NT2/D1 (cell line): ENCODE data around the gene PCDHGB2.
"Not testable (repeated sequence)": the region's sequence is repeated elsewhere in the genome, so short reads cannot be mapped to it uniquely, and the experiment has no call there.

Experiments
- DNase-seq: peaks from one replicate; pipeline ENCODE4 v3.0.0-alpha.2; 2011; ENCODE audit warnings: low read depth, low spot score
- H3K27me3 ChIP-seq: 2 replicates; pipeline ENCODE4 v1.6.0; 2011; ENCODE audit warnings: mild to moderate bottlenecking; ENCODE audit not compliant: insufficient read length, insufficient read depth
- H3K36me3 ChIP-seq: 2 replicates; pipeline ENCODE4 v1.6.1; 2011; ENCODE audit warnings: mild to moderate bottlenecking, low read length, mixed read lengths; ENCODE audit not compliant: insufficient read depth, insufficient read length
- H3K4me1 ChIP-seq: 2 replicates; pipeline ENCODE4 v1.5.1; 2011; ENCODE audit not compliant: insufficient read depth, insufficient read length
- H3K4me3 ChIP-seq: 2 replicates; pipeline ENCODE4 v1.5.1; 2011; ENCODE audit warnings: low read depth; ENCODE audit not compliant: insufficient read length
- H3K9ac ChIP-seq: 2 replicates; pipeline ENCODE4 v1.6.0; 2011; ENCODE audit warnings: low read depth; ENCODE audit not compliant: insufficient read length
- H3K9me3 ChIP-seq: 2 replicates; pipeline ENCODE4 v1.5.1; 2011; ENCODE audit warnings: mild to moderate bottlenecking, low read length; ENCODE audit not compliant: insufficient read depth
- SUZ12 ChIP-seq: IDR thresholded peaks from 2 replicates; pipeline ENCODE4 v1.6.1; 2011; ENCODE audit not compliant: insufficient read length, insufficient read depth; ENCODE audit errors: extremely low read depth
- YY1 ChIP-seq: IDR thresholded peaks from 2 replicates; pipeline ENCODE4 v1.6.1; 2011; ENCODE audit not compliant: insufficient read length, insufficient read depth
- ZNF274 ChIP-seq: IDR thresholded peaks from 2 replicates; pipeline ENCODE4 v1.6.1; 2011; ENCODE audit warnings: mild to moderate bottlenecking, low read depth, low read length

Gene PCDHGB2

DNA sequence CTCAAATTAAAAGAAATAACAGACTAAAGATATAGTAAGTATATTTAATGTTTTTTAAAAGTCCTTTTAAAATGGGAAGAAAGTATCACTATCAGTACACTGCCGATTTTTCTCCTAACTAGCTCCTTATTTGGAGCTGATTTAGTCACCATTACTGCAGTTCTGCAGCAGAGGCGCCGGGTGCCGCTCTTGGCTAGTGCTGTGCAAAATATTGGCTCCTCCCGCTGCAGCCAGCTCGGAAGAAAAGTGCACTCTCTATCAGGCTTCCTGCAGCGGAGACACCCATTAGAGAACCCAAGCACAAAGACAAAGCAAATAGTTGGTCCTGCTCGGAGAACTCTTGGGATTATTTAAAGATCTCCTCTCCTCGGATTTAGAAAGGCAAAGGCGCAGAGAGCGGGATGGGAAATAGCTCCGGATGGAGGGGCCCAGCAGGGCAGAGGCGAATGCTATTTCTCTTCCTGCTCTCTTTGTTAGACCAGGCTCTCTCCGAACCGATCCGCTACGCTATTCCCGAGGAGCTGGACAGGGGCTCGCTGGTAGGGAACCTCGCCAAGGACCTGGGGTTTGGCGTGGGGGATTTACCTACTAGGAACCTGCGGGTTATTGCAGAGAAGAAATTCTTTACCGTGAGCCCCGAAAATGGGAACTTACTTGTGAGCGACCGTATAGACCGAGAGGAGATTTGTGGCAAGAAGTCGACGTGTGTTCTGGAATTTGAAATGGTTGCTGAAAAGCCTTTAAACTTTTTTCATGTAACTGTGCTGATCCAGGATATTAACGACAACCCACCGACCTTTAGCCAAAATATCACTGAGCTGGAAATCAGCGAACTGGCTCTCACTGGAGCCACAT lies 10.4 kb downstream of the PCDHGB2 start, which contains the start of gene PCDHGB3:
TSS of gene PCDHGB3 (plus strand) at position 249 of the 855 bp plus-strand sequence. CDS start at position 402, 153 bp downstream.
- no peaks in the 10 kb centered on the region for H3K4me1 ChIP-seq
- H3K27me3 ChIP-seq: no peaks in the 10 kb centered on the region
- H3K9ac ChIP-seq: no peak within 1 kb of the TSS
- TF ChIP-seq SUZ12: no peak
- TF ChIP-seq YY1: no peak
- TF ChIP-seq ZNF274: no peak
- H3K36me3 ChIP-seq: no peaks in the 10 kb centered on the region
- DNase-seq: no peak
- no peak within 1 kb of the TSS for H3K4me3 ChIP-seq
- H3K9me3 ChIP-seq: peaks cover 30% of the 10 kb centered on the region; the same call in 1 of the 2 replicates

GRCh38 chr5:141371572-141372475 lies 12.0 kb downstream of the PCDHGB2 start:
- H3K27me3 ChIP-seq: no peaks in the 10 kb centered on the region
- H3K9ac ChIP-seq: no peak overlapping the region
- TF ChIP-seq ZNF274: no peak
- TF ChIP-seq YY1: no peak
- TF ChIP-seq SUZ12: no peak
- no peak for DNase-seq
- H3K9me3 ChIP-seq: peaks cover 17% of the 10 kb centered on the region; the same call in 1 of the 2 replicates
- H3K36me3 ChIP-seq: no peaks in the 10 kb centered on the region
- H3K4me3 ChIP-seq: no peak overlapping the region
- H3K4me1 ChIP-seq: no peaks in the 10 kb centered on the region

DNA sequence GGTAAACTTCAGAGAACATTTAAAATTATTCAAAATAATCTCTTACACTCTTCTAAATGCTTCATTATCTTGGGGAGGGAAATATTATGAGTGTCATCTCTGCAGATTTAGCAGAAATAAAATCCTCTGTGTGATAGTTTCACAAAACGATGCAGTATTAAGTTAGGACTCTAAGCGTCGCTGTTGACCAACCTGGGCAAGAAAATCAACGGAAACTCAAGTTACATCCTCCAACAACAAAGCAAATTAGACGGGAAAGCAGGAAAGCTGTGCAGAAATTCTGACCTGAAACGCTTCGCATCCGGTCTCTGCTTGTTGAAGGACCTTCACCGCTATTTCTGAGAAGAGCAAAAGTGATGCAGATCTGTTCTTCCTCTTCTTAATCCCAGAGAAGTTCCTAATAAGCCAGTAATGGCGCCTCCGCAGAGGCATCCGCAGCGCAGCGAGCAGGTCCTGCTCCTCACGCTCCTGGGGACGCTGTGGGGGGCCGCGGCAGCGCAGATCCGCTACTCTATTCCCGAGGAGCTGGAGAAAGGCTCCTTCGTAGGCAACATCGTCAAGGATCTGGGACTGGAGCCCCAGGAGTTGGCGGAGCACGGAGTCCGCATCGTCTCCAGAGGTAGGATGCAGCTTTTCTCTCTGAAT lies 14.0 kb downstream of the PCDHGB2 start, which contains the start of gene PCDHGA6:
TSS of gene PCDHGA6 (plus strand) at position 219 of the 645 bp plus-strand sequence. CDS start at position 412, 193 bp downstream.
- Histone ChIP-seq H3K4me1 (no peaks in the 10 kb centered on the region), H3K36me3 (no peaks in the 10 kb centered on the region), H3K27me3 (no peaks in the 10 kb centered on the region), H3K9ac (no peak within 1 kb of the TSS), H3K9me3 (peaks cover 17% of the 10 kb centered on the region; the same call in 1 of the 2 replicates), H3K4me3 (no peak within 1 kb of the TSS)
- no peak for DNase-seq
- no peak for TF ChIP-seq SUZ12
- TF ChIP-seq YY1: no peak
- no peak for TF ChIP-seq ZNF274

DNA sequence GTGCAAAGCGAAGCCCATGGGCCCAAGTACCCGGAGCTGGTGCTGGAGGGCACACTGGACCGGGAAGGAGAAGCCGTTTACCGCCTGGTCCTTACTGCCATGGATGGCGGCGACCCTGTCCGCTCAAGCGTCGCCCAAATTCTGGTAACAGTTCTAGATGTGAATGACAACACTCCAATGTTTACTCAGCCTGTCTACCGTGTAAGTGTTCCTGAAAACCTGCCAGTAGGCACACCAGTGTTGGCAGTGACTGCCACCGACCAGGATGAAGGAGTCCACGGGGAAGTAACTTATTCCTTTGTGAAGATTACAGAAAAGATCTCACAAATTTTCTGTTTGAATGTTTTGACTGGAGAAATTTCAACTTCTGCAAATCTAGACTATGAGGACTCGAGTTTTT lies 14.8 kb downstream of the PCDHGB2 start:
- H3K4me1 ChIP-seq: no peaks in the 10 kb centered on the region
- TF ChIP-seq ZNF274: no peak
- TF ChIP-seq SUZ12: no peak
- no peak for TF ChIP-seq YY1
- no peaks in the 10 kb centered on the region for H3K36me3 ChIP-seq
- peaks cover 17% of the 10 kb centered on the region; the same call in 1 of the 2 replicates for H3K9me3 ChIP-seq
- no peak overlapping the region for H3K9ac ChIP-seq
- DNase-seq: no peak
- H3K4me3 ChIP-seq: no peak overlapping the region
- H3K27me3 ChIP-seq: no peaks in the 10 kb centered on the region

DNA sequence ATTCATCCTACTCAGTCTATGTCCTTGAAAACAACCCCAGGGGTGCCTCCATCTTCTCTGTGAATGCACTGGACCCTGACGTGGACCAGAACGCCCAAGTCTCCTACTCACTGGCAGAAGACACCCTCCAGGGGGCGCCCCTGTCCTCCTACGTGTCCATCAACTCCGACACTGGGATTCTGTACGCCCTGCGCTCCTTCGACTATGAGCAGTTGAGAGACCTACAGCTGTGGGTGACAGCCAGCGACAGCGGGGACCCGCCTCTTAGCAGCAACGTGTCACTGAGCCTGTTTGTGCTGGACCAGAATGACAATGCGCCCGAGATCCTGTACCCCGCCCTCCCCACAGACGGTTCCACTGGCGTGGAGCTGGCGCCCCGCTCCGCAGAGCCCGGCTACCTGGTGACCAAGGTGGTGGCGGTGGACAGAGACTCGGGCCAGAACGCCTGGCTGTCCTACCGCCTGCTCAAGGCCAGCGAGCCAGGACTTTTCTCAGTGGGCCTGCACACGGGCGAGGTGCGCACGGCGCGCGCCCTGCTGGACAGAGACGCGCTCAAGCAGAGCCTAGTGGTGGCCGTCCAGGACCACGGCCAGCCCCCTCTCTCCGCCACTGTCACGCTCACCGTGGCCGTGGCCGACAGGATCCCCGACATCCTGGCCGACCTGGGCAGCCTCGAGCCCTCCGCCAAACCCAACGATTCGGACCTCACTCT lies 15.8 kb downstream of the PCDHGB2 start:
- not testable (repeated sequence) for DNase-seq, H3K4me1 ChIP-seq, H3K9ac ChIP-seq, H3K36me3 ChIP-seq, H3K27me3 ChIP-seq, H3K4me3 ChIP-seq
- peaks cover 16% of the 10 kb centered on the region; the same call in 1 of the 2 replicates for H3K9me3 ChIP-seq

DNA sequence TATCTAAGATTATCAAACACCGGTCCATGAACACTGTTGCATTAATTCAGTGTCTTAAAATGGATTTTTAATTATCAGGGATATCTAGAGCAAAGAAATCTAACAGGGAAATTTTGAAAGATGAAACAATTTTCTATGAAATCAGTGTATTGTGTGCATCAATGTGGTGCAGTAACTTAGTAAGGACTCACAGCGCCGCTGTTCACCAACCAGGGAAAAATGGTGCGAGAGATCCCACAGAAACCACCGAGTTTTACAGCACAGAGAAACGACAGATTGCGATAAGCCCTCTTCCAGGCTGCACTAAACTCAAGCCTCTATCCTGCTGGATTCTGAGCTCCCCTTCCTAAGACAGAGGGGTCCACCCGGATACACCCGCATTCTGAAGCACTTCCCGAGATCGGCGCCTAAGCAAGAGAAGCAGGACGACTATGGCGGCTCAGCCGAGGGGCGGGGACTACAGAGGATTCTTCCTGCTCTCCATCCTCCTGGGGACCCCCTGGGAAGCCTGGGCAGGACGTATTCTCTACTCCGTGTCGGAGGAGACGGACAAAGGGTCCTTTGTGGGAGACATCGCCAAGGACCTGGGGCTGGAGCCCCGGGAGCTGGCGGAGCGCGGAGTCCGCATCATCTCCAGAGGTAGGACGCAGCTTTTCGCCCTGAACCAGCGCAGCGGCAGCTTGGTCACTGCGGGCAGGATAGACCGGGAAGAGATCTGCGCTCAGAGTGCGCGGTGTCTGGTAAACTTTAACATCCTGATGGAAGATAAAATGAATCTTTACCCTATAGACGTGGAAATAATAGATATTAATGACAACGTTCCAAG lies 22.9 kb downstream of the PCDHGB2 start, which contains the start of gene PCDHGA7:
TSS of gene PCDHGA7 (plus strand) at position 274 of the 826 bp plus-strand sequence. CDS start at position 432, 158 bp downstream.
- Histone ChIP-seq H3K27me3 (no peaks in the 10 kb centered on the region), H3K9ac (no peak within 1 kb of the TSS), H3K4me1 (no peaks in the 10 kb centered on the region), H3K9me3 (no peaks in the 10 kb centered on the region; the same call in 1 of the 2 replicates), H3K36me3 (no peaks in the 10 kb centered on the region), H3K4me3 (no peak within 1 kb of the TSS)
- no peak for TF ChIP-seq SUZ12
- TF ChIP-seq YY1: no peak
- no peak for TF ChIP-seq ZNF274
- no peak for DNase-seq
